Peyer's patch (tissue), 4 donors: ENCODE data around the gene CDH8. TPM values are rescaled to one million over a fixed set of nuclear protein-coding genes. Genes with fewer than 3 reads are reported as not detected.

Experiments used
- DNase-seq, 3 donors: peaks; one replicate each; pipeline ENCODE4 v3.0.0-alpha.2; 2017 to 2019
- H3K27ac ChIP-seq, 4 donors: fragments of 200-600 bp; sonication (generic); one replicate each; pipeline ENCODE4 v1.5.1; 2016 to 2019
- H3K27me3 ChIP-seq, 2 donors: fragments of 200-600 bp; sonication (generic); one replicate each; pipeline ENCODE4 v1.5.1; 2019
- H3K36me3 ChIP-seq, 3 donors: fragments of 200-600 bp; sonication (generic); one replicate each; pipeline ENCODE4 v1.5.1; 2016 to 2019
- H3K4me1 ChIP-seq, 4 donors: fragments of 200-600 bp; sonication (generic); one replicate each; pipeline ENCODE4 v1.5.1; 2016 to 2019
- H3K4me3 ChIP-seq, 4 donors: fragments of 200-600 bp; sonication (generic); 1 replicate in 3 of 4; 2 replicates in 1 of 4; pipeline ENCODE4 v1.5.1; 2016 to 2019; ENCODE audit warnings: mild to moderate bottlenecking in 1 of 4
- H3K9me3 ChIP-seq, 4 donors: fragments of 200-600 bp; sonication (generic); one replicate each; pipeline ENCODE4 v1.5.1; 2016 to 2019; ENCODE audit warnings: mild to moderate bottlenecking in 1 of 4
- POLR2A ChIP-seq, 2 donors: fragments of 450-650 bp; IDR thresholded peaks; one replicate each; pipeline ENCODE4 v1.5.1; 2017; ENCODE audit warnings: antibody characterized with exemption in 2 of 2, mild to moderate bottlenecking in 2 of 2, moderate library complexity in 2 of 2
- total RNA-seq, 4 donors: library from RNA; depleted of rRNA; stranded (reverse); fragments of >200 nt; gene quantifications; one replicate each; pipeline ENCODE4 v1.1.0, GENCODE V29; 2016
- TF ChIP-seq, protein P1 (sequence below), 6 experiments: fragments of 450-650 bp in 4 of 6; fragments of 200-600 bp in 2 of 6; sonication (generic) in 1 of 6; IDR thresholded peaks; one replicate each; pipeline ENCODE4 v1.5.1; 2017 to 2019; ENCODE audit warnings: antibody characterized with exemption in 6 of 6, mild to moderate bottlenecking in 3 of 6, moderate library complexity in 1 of 6

The CDH8 gene
- total RNA-seq, 4 donors from 2014 or later: not detected

DNA sequence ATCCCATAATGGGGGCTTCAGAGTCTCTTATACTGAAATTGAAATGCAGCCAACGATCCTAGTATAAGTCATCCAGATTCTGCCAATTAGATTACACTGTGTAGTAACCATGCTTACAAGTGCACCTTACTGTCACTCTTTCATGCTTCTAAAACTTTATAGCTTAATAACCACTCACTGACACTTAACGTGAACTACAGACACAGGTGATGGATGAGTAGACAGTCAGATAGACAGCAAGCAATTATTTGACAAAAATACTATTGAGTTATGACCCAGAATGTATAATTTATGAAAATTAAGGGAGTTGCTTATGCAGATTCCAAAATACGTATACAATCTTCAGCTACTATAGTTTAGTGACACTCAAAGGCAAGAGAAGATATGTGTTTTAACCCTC, 6.3 kb downstream of the CDH8 start:
- Histone ChIP-seq H3K4me1 (no peaks in the 10 kb centered on the region), H3K4me3 (no peak overlapping the region), H3K27ac (no peak overlapping the region), H3K36me3 (no peaks in the 10 kb centered on the region), H3K27me3 (no peaks in the 10 kb centered on the region), H3K9me3 (no peaks in the 10 kb centered on the region)
- no peak for TF ChIP-seq POLR2A (IDR thresholded peaks at IDR 0.05)
- TF ChIP-seq, protein P1, sequence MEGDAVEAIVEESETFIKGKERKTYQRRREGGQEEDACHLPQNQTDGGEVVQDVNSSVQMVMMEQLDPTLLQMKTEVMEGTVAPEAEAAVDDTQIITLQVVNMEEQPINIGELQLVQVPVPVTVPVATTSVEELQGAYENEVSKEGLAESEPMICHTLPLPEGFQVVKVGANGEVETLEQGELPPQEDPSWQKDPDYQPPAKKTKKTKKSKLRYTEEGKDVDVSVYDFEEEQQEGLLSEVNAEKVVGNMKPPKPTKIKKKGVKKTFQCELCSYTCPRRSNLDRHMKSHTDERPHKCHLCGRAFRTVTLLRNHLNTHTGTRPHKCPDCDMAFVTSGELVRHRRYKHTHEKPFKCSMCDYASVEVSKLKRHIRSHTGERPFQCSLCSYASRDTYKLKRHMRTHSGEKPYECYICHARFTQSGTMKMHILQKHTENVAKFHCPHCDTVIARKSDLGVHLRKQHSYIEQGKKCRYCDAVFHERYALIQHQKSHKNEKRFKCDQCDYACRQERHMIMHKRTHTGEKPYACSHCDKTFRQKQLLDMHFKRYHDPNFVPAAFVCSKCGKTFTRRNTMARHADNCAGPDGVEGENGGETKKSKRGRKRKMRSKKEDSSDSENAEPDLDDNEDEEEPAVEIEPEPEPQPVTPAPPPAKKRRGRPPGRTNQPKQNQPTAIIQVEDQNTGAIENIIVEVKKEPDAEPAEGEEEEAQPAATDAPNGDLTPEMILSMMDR (IDR thresholded peaks at IDR 0.05): no peak
- no peak for DNase-seq

DNA sequence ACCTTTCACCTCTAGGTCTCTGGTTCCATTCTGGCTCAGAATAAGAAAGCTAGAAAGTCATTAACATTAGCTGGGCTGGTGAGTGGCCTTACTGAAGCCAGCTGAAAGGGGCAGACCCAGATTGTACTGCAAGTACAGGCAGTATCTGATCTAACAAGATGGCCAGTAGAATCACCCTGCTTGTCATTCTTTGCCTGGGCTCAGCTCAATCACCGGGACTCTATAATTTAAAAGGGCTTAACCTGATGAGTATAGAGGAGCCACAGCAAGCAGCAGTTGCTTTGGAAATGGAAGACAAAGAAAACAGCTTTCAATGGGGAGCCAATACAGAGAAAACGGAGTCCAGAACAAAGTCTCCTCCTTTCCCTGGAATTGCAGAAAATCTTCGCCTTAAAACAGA, 13.6 kb downstream of the CDH8 start:
- H3K9me3 ChIP-seq: no peaks in the 10 kb centered on the region
- H3K36me3 ChIP-seq: no peaks in the 10 kb centered on the region
- no peak for TF ChIP-seq POLR2A (IDR thresholded peaks at IDR 0.05)
- TF ChIP-seq, protein P1 (IDR thresholded peaks at IDR 0.05): no peak
- no peaks in the 10 kb centered on the region for H3K27me3 ChIP-seq
- no peak overlapping the region for H3K27ac ChIP-seq
- no peaks in the 10 kb centered on the region for H3K4me1 ChIP-seq
- no peak for DNase-seq
- H3K4me3 ChIP-seq: no peak overlapping the region

DNA sequence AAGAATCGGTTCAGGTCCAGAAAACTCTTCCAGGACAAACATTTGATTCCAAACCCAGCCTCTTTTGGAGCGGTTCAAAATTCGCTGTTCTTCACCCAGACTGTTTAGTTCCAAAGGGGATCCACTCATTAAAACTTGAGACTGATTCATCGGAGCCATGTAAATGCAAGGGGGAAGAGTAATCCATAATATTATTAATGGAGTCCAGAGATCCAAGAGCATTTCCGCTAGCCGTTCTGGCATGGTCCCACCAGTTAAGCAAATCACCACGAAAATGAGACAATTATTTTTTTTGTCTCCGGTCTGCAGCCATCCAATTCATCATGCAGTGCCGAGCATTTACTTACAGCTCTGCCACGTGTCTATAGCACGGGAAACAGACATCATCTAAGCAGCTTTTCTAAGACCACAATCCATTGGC, 15.1 kb downstream of the CDH8 start:
- TF ChIP-seq, protein P1 (IDR thresholded peaks at IDR 0.05): no peak
- TF ChIP-seq POLR2A (IDR thresholded peaks at IDR 0.05): no peak
- no peaks in the 10 kb centered on the region for H3K9me3 ChIP-seq
- H3K4me1 ChIP-seq: no peaks in the 10 kb centered on the region
- no peaks in the 10 kb centered on the region for H3K27me3 ChIP-seq
- H3K4me3 ChIP-seq: no peak overlapping the region
- no peak for DNase-seq
- H3K36me3 ChIP-seq: no peaks in the 10 kb centered on the region
- H3K27ac ChIP-seq: no peak overlapping the region

DNA sequence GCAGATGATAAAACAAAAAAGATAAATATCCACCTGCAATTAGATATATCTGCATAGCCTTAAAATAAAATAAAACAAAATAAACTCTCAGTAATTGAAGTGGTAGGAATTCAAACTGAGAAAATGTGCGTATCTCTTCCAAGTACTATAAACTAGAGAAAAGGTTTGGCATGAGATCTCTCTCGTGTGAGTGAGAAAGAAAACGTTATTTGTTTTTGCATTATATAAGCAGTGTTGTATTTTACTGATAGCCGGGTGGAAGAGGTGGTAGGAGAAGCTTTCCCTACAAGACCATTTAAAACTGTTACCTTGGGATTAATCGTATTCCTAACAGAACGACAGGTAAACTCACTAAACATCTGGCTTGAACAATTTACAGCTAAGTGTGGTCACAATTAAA, 15.6 kb downstream of the CDH8 start:
- no peak for TF ChIP-seq POLR2A (IDR thresholded peaks at IDR 0.05)
- TF ChIP-seq, protein P1 (IDR thresholded peaks at IDR 0.05): no peak
- DNase-seq: no peak
- H3K27ac ChIP-seq: no peak overlapping the region
- H3K9me3 ChIP-seq: no peaks in the 10 kb centered on the region
- no peak overlapping the region for H3K4me3 ChIP-seq
- no peaks in the 10 kb centered on the region for H3K27me3 ChIP-seq
- H3K36me3 ChIP-seq: no peaks in the 10 kb centered on the region
- no peaks in the 10 kb centered on the region for H3K4me1 ChIP-seq

DNA sequence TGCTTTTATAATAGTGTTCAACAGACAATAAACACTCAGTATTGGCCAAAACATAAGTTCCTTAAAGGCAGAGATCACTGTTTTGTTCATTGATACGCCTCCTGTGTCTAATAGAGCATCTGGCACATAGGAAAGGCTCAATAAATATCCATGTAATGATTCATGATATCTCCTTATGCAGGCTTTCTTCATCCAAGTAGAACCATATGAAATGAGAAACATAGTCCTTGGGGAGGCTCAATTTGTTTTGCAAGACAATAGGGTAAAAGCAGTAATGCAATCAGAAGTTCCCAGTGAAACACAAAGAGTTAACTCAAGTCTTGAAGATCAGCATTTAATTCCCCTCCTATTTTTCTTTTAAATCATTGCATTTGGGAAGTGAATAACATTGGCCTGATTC, 16.4 kb downstream of the CDH8 start:
- Histone ChIP-seq H3K36me3 (no peaks in the 10 kb centered on the region), H3K9me3 (no peaks in the 10 kb centered on the region), H3K4me3 (no peak overlapping the region), H3K4me1 (no peaks in the 10 kb centered on the region), H3K27me3 (no peaks in the 10 kb centered on the region), H3K27ac (no peak overlapping the region)
- no peak for DNase-seq
- TF ChIP-seq, protein P1 (IDR thresholded peaks at IDR 0.05): no peak
- TF ChIP-seq POLR2A (IDR thresholded peaks at IDR 0.05): no peak
